ENCODE measurements around the gene COL20A1.

- no peak for TF ChIP-seq POLR2A (IDR thresholded peaks at IDR 0.05)
- TF ChIP-seq CTCF (IDR thresholded peaks at IDR 0.05) = no peak
These were observed 63.5 kb downstream of the COL20A1 start for GRCh38 chr20:63356511-63356910.

Data from uterus (tissue), 2 donors.